ENCODE data around the gene FAM110A. TPM values are rescaled to one million over a fixed set of nuclear protein-coding genes. Genes with fewer than 3 reads are reported as not detected.

FAM110A gene
- total and polyA plus RNA-seq, 2 of the 8 experiments (the other 6 are each of a cell fraction or from before 2014, with no cell fraction given) = 10.1 to 10.9 TPM

- Histone ChIP-seq H4K8ac (ENCODE audit: extremely low read depth, insufficient read depth, low read length) (0 out of 2 replicates have a peak overlapping the region, but pooled peaks have one; percentile 23), H3K9me3 (ENCODE audit: insufficient read depth in 2 of 2, low read depth in 1 of 2, low read length in 1 of 2) (no peaks in the 10 kb centered on the region), H2AK5ac (ENCODE audit: low read depth, low read length) (peak overlapping the region; percentile 80; the same call in 1 of the 2 replicates), H3K27me3 (replicated peaks in 1 of 4; ENCODE audit: control insufficient read depth in 3 of 4, extremely low read depth in 1 of 4, insufficient read depth in 3 of 4, low read length in 3 of 4) (peaks cover 2 to 42% (median 35%) of the 10 kb centered on the region in 4 experiments), H3K23ac (ENCODE audit: insufficient read length) (no peak overlapping the region), H3K9ac (replicated peaks in 1 of 4; ENCODE audit: extremely low read depth in 1 of 4, low read depth in 3 of 4, low read length in 3 of 4) (no peak overlapping the region), H3K18ac (ENCODE audit: extremely low read depth, low read length) (no peak overlapping the region; the same call in 1 of the 2 replicates), H3K27ac (ENCODE audit: low read depth, low read length) (no peak overlapping the region), H3K14ac (ENCODE audit: insufficient read length) (no peak overlapping the region), H2BK120ac (replicated peaks; ENCODE audit: low read depth, low read length) (no peak overlapping the region), H3K79me1 (ENCODE audit: low read depth, low read length) (no peaks in the 10 kb centered on the region; the same call in 1 of the 2 replicates), H4K20me1 (replicated peaks in 1 of 2; ENCODE audit: control insufficient read depth in 1 of 2, insufficient read depth in 2 of 2, low read length in 2 of 2) (peaks cover 7 to 19% of the 10 kb centered on the region in 2 experiments), H2BK5ac (ENCODE audit: low read depth, low read length) (no peak overlapping the region; the same call in 1 of the 2 replicates), H4K5ac (ENCODE audit: insufficient read length, low read depth, low read length) (no peak overlapping the region), H3K4me1 (replicated peaks in 1 of 4; ENCODE audit: control insufficient read depth in 3 of 4, insufficient read depth in 4 of 4, low read length in 3 of 4) (peaks cover 3 to 35% (median 15%) of the 10 kb centered on the region in 4 experiments), H2BK12ac (ENCODE audit: low read depth, low read length) (peak overlapping the region; percentile 75; the same call in 1 of the 2 replicates), H2BK20ac (ENCODE audit: low read length) (no peak overlapping the region), H3K4me2 (ENCODE audit: insufficient read depth in 1 of 2, low read depth in 2 of 2, low read length in 2 of 2) (peak overlapping the region; percentile 79 to 84; a peak in 2 of 4 replicates), H3K79me2 (ENCODE audit: control insufficient read depth in 1 of 2, insufficient read depth in 2 of 2, low read length in 2 of 2) (no peaks in the 10 kb centered on the region), H4K91ac (replicated peaks; ENCODE audit: insufficient read length, low read length) (peak overlapping the region; percentile 10), H3K23me2 (ENCODE audit: low read depth, low read length) (peaks cover 24% of the 10 kb centered on the region; the same call in 1 of the 2 replicates), H3K4ac (replicated peaks; ENCODE audit: insufficient read length, low read depth, low read length) (no peak overlapping the region), H3K36me3 (ENCODE audit: control insufficient read depth in 2 of 4, insufficient read depth in 4 of 4, low read length in 3 of 4) (no peaks in the 10 kb centered on the region), H3K4me3 (ENCODE audit: extremely low read depth in 1 of 4, insufficient read depth in 2 of 4, low read depth in 3 of 4, low read length in 4 of 4) (peak overlapping the region in 1 of 4 experiments; percentile 76; a peak in 1 of 8 replicates), H2AFZ (ENCODE audit: low read length) (no peak overlapping the region), H2BK15ac (ENCODE audit: low read length) (0 out of 2 replicates have a peak overlapping the region, but pooled peaks have one; percentile 84), H3K56ac (replicated peaks; ENCODE audit: insufficient read length, low read depth, low read length) (no peak overlapping the region)
- 84% methylated on average over 7 of the region's 9 CpGs; no CpG with 5 or more reads in 1 of the 2 experiments for WGBS, 2 experiments (ENCODE audit: extremely low coverage in 1 of 2, insufficient coverage in 1 of 2, insufficient read length in 1 of 2, insufficient replicate concordance in 2 of 2, low coverage in 1 of 2, low lambda C conversion rate in 2 of 2, missing lambda C conversion rate in 1 of 2)
- TF ChIP-seq JUN (IDR thresholded peaks at IDR 0.05; ENCODE audit: low read depth, low read length) = no peak
- no peak for DNase-seq (ENCODE audit: low read depth in 1 of 2, low spot score in 2 of 2)
- ChIA-PET CTCF (ENCODE audit: partially characterized antibody) (interaction anchor here (0.7 to 2.5 kb wide), 9 partner anchors 9 to 113 kb away, joined by 3 to 13 read pairs (median 4); partner anchors contain the start of gene FAM110A), POLR2A (ENCODE audit: partially characterized antibody) (interaction anchor here (1.1 to 1.6 kb wide), 6 partner anchors 10 to 111 kb away, joined by 3 to 5 read pairs (median 4); partner anchors contain the start of gene FAM110A)
- no peak for FAIRE-seq
Measured at GRCh38 chr20:843912-844311, 10.4 kb downstream of the FAM110A start.
